ENCODE data around the gene IL17B. TPM values are rescaled to one million over a fixed set of nuclear protein-coding genes. Genes with fewer than 3 reads are reported as not detected.

The IL17B gene
- total and polyA plus RNA-seq, 2 of the 8 experiments (the other 6 are each of a cell fraction or from before 2014, with no cell fraction given) = 0.18 TPM; not detected in 1

DNA sequence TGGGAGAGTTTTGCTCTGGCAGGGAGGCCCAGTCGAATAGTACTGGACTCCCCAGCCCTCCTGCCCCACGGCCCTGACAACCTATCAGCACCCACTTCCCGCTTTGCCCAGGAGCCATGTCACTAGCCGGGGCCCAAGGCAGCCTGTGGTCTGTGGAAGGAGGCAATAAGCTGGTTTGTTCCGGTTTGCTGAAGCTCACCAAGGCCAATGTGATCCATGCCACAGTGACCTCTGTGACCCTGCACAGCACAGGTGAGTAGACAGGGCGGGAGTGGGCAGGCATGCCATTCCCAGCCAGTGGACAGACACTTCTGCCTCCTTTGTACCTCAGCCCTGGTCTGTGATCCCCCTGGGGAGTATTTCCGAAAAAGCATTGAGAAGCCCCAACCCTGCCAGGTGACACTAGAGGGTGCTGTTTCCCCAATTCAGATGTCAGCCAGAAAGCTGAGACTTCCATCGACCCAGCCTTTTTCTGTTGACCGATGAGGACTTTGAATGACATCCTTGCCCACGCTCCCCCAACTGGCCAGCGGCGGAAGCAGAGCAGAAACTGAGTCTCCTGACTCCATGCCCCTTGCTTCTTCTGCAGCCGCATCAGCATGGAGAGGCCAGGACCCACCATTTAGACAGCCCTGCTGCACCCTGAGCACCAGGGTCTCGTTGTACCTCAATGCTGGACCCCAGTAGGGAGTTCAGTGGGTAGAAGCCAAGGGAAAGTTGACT, 11.7 kb downstream of the IL17B start (continued):
- TF ChIP-seq SIN3A (conservative IDR thresholded peaks at IDR 0.05 in 1 of 2, IDR thresholded peaks at IDR 0.05 in 1 of 2; ENCODE audit: low read depth in 1 of 2, low read length in 2 of 2) (peak in 1 of 2 experiments; percentile 57; a peak in 1 of 4 replicates), EGR1 (IDR thresholded peaks at IDR 0.05; ENCODE audit: borderline replicate concordance, low read depth, low read length) (no peak), HDAC6 (IDR thresholded peaks at IDR 0.05; ENCODE audit: low read depth, low read length) (no peak), KDM4A (IDR thresholded peaks at IDR 0.05; ENCODE audit: low read depth, low read length, severe bottlenecking) (no peak), BACH1 (IDR thresholded peaks at IDR 0.05; ENCODE audit: low read length) (no peak), POLR2AphosphoS5 (IDR thresholded peaks at IDR 0.05; ENCODE audit: low read depth, low read length) (no peak), YY1 (IDR thresholded peaks at IDR 0.05; ENCODE audit: low read depth, low read length) (0 out of 2 replicates have a peak, but pooled peaks have one; percentile 26), FOSL1 (IDR thresholded peaks at IDR 0.05; ENCODE audit: insufficient read depth, low read depth, low read length) (no peak), SP2 (IDR thresholded peaks at IDR 0.05; ENCODE audit: low read length) (no peak), SIX5 (IDR thresholded peaks at IDR 0.05; ENCODE audit: low read depth, low read length) (no peak), HDAC2 (IDR thresholded peaks at IDR 0.05; ENCODE audit: borderline replicate concordance in 1 of 2, low read depth in 2 of 2, low read length in 2 of 2) (0 out of 4 replicates have a peak, but pooled peaks have one; percentile 38 to 57), RXRA (IDR thresholded peaks at IDR 0.05; ENCODE audit: insufficient read depth, low read depth, low read length) (no peak), PHF8 (conservative IDR thresholded peaks at IDR 0.05; ENCODE audit: low read depth, low read length) (no peak), RBBP5 (IDR thresholded peaks at IDR 0.05; ENCODE audit: borderline replicate concordance, low read depth, low read length) (no peak), RAD21 (IDR thresholded peaks at IDR 0.05 in 1 of 2, conservative IDR thresholded peaks at IDR 0.05 in 1 of 2; ENCODE audit: low read depth in 2 of 2, low read length in 2 of 2) (peak; percentile 84 to 85), ZNF274 (IDR thresholded peaks at IDR 0.05; ENCODE audit: borderline replicate concordance, extremely low read depth, low read length) (no peak), CHD1 (IDR thresholded peaks at IDR 0.05; ENCODE audit: low read depth, low read length) (no peak), ATF2 (IDR thresholded peaks at IDR 0.05; ENCODE audit: low read length) (peak; percentile 41; the same call in 1 of the 2 replicates)
- TF ChIP-seq, protein P1, sequence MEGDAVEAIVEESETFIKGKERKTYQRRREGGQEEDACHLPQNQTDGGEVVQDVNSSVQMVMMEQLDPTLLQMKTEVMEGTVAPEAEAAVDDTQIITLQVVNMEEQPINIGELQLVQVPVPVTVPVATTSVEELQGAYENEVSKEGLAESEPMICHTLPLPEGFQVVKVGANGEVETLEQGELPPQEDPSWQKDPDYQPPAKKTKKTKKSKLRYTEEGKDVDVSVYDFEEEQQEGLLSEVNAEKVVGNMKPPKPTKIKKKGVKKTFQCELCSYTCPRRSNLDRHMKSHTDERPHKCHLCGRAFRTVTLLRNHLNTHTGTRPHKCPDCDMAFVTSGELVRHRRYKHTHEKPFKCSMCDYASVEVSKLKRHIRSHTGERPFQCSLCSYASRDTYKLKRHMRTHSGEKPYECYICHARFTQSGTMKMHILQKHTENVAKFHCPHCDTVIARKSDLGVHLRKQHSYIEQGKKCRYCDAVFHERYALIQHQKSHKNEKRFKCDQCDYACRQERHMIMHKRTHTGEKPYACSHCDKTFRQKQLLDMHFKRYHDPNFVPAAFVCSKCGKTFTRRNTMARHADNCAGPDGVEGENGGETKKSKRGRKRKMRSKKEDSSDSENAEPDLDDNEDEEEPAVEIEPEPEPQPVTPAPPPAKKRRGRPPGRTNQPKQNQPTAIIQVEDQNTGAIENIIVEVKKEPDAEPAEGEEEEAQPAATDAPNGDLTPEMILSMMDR (IDR thresholded peaks at IDR 0.05; ENCODE audit: control extremely low read depth in 1 of 3, insufficient read depth in 1 of 3, low read depth in 1 of 3, low read length in 3 of 3) = peak; percentile 68 to 98 (median 97)

Data from H1 (cell line).